Measurements from ENCODE around the gene RPS3A. TPM values are rescaled to one million over a fixed set of nuclear protein-coding genes. Genes with fewer than 3 reads are reported as not detected.
A peak's percentile ranks its signal among the peaks of the same experiment; 100 is the strongest.

RPS3A gene
- total RNA-seq, 1 experiment from 2014 or later, result 2,111 TPM

DNA sequence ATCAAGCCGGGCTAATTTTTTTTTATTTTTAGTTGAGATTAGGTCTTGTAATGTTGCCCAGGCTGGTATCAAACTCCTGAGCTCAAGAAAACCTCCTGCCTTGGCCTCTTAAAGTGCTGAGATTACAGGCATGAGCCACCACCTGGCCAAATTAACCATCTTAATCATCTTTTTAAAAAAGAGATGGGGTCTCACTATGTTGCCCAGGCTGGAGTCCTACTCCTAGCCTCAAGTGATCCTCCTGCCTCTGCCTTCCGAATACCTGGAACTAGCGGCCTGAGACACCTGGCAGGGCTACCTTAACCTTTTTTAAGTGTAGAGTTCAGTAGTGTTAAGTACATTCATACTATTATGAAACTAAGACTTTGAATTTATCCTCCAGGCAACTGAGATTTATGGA lies 1.7 kb upstream of the RPS3A start:
- H3K27ac Mint-ChIP-seq, result no peak overlapping the region
- H3K4me3 Mint-ChIP-seq, result no peak overlapping the region

DNA sequence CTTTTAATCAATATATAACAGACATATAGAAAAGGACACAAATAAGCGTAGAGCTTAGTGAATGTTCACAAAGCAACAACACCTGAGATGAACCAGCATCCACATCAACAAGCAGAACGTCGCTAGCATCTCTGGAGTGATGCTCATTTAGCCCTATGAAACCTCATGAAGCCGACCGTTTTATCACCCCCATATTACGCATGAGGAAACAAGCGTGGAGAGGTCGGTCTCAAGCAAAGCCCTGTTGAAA lies 524 bp upstream of the RPS3A start:
- CTCF ChIA-PET, result interaction anchor here (1.2 to 1.9 kb wide), 3 partner anchors 13 to 49 kb away, joined by 3 to 5 read pairs (median 3); no protein-coding TSS in a partner anchor
- H3K36me3 Mint-ChIP-seq, result peaks cover 43% of the 10 kb centered on the region
- H3K27me3 Mint-ChIP-seq (ENCODE audit: low read depth), result no peaks in the 10 kb centered on the region; the same call in 1 of the 2 replicates
- no peaks in the 10 kb centered on the region for H3K9me3 Mint-ChIP-seq
- ATAC-seq (peak; percentile 15; the same call in 1 of the 2 replicates), DNase-seq (ENCODE audit: low spot score) (no peak)
- TF ChIP-seq, protein P1, sequence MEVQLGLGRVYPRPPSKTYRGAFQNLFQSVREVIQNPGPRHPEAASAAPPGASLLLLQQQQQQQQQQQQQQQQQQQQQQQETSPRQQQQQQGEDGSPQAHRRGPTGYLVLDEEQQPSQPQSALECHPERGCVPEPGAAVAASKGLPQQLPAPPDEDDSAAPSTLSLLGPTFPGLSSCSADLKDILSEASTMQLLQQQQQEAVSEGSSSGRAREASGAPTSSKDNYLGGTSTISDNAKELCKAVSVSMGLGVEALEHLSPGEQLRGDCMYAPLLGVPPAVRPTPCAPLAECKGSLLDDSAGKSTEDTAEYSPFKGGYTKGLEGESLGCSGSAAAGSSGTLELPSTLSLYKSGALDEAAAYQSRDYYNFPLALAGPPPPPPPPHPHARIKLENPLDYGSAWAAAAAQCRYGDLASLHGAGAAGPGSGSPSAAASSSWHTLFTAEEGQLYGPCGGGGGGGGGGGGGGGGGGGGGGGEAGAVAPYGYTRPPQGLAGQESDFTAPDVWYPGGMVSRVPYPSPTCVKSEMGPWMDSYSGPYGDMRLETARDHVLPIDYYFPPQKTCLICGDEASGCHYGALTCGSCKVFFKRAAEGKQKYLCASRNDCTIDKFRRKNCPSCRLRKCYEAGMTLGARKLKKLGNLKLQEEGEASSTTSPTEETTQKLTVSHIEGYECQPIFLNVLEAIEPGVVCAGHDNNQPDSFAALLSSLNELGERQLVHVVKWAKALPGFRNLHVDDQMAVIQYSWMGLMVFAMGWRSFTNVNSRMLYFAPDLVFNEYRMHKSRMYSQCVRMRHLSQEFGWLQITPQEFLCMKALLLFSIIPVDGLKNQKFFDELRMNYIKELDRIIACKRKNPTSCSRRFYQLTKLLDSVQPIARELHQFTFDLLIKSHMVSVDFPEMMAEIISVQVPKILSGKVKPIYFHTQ (CRISPR knock-in tag; IDR thresholded peaks at IDR 0.05), result no peak
- TF ChIP-seq, protein P2, sequence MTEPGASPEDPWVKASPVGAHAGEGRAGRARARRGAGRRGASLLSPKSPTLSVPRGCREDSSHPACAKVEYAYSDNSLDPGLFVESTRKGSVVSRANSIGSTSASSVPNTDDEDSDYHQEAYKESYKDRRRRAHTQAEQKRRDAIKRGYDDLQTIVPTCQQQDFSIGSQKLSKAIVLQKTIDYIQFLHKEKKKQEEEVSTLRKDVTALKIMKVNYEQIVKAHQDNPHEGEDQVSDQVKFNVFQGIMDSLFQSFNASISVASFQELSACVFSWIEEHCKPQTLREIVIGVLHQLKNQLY (CRISPR knock-in tag; IDR thresholded peaks at IDR 0.05), result no peak
- TF ChIP-seq SMAD4 (CRISPR knock-in tag; IDR thresholded peaks at IDR 0.05), result no peak
- no peak for TF ChIP-seq NR3C1 (CRISPR knock-in tag; conservative IDR thresholded peaks at IDR 0.05; ENCODE audit: low read depth)
- no peak for TF ChIP-seq ETV6 (CRISPR knock-in tag; IDR thresholded peaks at IDR 0.05)
- no peak for TF ChIP-seq ZNF532 (CRISPR knock-in tag; IDR thresholded peaks at IDR 0.05; ENCODE audit: borderline replicate concordance)
- TF ChIP-seq PRRX2 (CRISPR knock-in tag; IDR thresholded peaks at IDR 0.05), result no peak
- TF ChIP-seq IRF1 (CRISPR knock-in tag; IDR thresholded peaks at IDR 0.05), result no peak
- TF ChIP-seq ZNF396 (CRISPR knock-in tag; IDR thresholded peaks at IDR 0.05; ENCODE audit: borderline replicate concordance), result no peak
- TF ChIP-seq TEAD1 (CRISPR knock-in tag; IDR thresholded peaks at IDR 0.05), result no peak
- POLR2A ChIA-PET, result interaction anchor here (0.6 kb wide), 1 partner anchor 9 kb away, joined by 3 read pairs; no protein-coding TSS in a partner anchor
- peak overlapping the region; percentile 99 for H3K4me3 Mint-ChIP-seq
- peaks cover 24% of the 10 kb centered on the region for H3K4me1 Mint-ChIP-seq
- peak overlapping the region; percentile 99 for H3K27ac Mint-ChIP-seq

More for the DNA sequence above, 1.7 kb upstream of the RPS3A start:
- ATAC-seq (no peak), DNase-seq (ENCODE audit: low spot score) (no peak)
- TF ChIP-seq, protein P3, sequence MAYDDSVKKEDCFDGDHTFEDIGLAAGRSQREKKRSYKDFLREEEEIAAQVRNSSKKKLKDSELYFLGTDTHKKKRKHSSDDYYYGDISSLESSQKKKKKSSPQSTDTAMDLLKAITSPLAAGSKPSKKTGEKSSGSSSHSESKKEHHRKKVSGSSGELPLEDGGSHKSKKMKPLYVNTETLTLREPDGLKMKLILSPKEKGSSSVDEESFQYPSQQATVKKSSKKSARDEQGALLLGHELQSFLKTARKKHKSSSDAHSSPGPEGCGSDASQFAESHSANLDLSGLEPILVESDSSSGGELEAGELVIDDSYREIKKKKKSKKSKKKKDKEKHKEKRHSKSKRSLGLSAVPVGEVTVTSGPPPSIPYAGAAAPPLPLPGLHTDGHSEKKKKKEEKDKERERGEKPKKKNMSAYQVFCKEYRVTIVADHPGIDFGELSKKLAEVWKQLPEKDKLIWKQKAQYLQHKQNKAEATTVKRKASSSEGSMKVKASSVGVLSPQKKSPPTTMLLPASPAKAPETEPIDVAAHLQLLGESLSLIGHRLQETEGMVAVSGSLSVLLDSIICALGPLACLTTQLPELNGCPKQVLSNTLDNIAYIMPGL (CRISPR knock-in tag; IDR thresholded peaks at IDR 0.05), result no peak
- TF ChIP-seq SOX15 (CRISPR knock-in tag; IDR thresholded peaks at IDR 0.05) (no peak), ZNF671 (CRISPR knock-in tag; IDR thresholded peaks at IDR 0.05) (no peak), ZNF121 (CRISPR knock-in tag; IDR thresholded peaks at IDR 0.05) (peak; percentile 38; the same call in 1 of the 2 replicates)
- TF ChIP-seq, protein P1 (CRISPR knock-in tag; IDR thresholded peaks at IDR 0.05), result no peak
- Mint-ChIP-seq H3K27me3 (ENCODE audit: low read depth) (no peaks in the 10 kb centered on the region; the same call in 1 of the 2 replicates), H3K4me1 (peaks cover 26% of the 10 kb centered on the region), H3K36me3 (peaks cover 34% of the 10 kb centered on the region), H3K9me3 (no peaks in the 10 kb centered on the region)
- POLR2A ChIA-PET, result no interaction called here
- CTCF ChIA-PET, result interaction anchor here (0.6 to 1.2 kb wide), 2 partner anchors 12 to 29 kb away, joined by 3 read pairs; no protein-coding TSS in a partner anchor

Data from WTC11 (cell line).